NCI-H446 (cell line): ENCODE measurements around the gene GDAP1L1.
A peak's percentile ranks its signal among the peaks of the same experiment; 100 is the strongest.

ENCODE experiments used
- DNase-seq, 2 experiments: peaks; one replicate each; lab custom pipeline; 2025; lab: John Stamatoyannopoulos, UW

Gene GDAP1L1

DNA sequence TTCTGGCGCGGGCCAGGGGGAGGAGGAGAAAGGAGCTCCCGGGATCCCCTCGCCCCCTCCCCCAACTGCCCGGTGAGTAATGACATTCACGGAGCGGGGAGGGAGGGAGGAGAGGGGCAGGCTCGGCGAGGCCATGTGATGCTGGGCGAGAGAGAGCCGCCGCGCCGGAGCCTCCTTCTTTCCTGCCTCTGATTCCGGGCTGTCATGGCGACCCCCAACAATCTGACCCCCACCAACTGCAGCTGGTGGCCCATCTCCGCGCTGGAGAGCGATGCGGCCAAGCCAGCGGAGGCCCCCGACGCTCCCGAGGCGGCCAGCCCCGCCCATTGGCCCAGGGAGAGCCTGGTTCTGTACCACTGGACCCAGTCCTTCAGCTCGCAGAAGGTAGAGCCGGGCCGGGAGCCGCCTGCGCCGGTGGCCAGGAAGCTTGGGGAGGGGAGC is at the start of gene GDAP1L1:
TSS of gene GDAP1L1 (plus strand) at position 178 of the 441 bp plus-strand sequence. CDS start at position 205, 27 bp downstream.
- DNase-seq: peak; percentile 54 to 68

DNA sequence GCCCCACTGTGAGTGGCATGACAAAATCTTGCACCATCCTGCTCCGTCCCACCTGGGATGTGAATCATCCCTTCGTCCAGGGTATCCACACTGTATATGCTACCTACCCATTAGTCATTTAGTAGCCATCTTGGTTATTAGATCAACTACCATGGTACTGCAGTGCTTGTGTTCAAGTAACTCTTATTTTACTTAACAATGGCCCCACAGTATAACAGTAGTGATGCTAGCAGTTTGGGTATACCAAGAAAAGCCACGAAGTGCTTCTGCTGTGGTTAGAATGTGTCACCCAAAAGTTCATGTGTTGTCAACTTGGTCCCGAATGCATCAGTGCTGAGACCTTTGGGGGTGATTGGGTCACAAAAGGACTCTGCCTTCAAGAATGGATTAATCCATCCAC is 48.2 kb upstream of the GDAP1L1 start:
- DNase-seq: no peak

DNA sequence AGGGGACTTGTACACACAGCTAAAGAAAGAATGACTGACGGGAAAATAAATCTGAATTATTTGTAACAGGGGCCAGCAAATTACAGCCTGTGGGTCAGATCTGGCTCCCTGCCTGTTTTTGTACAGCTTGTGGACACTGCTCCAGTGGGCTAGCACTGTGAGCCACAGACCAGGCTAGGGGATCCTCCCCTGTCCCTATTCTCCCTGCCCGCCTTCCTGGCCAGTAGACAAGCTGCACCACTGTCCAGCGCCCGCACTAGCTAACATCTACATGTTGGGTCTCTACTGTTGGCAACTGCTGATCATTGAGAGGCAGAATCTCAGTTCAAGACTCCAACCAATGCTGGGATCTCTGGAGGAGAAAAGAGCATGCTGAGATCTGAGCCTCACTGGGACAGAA is 47.2 kb upstream of the GDAP1L1 start:
- DNase-seq: no peak

DNA sequence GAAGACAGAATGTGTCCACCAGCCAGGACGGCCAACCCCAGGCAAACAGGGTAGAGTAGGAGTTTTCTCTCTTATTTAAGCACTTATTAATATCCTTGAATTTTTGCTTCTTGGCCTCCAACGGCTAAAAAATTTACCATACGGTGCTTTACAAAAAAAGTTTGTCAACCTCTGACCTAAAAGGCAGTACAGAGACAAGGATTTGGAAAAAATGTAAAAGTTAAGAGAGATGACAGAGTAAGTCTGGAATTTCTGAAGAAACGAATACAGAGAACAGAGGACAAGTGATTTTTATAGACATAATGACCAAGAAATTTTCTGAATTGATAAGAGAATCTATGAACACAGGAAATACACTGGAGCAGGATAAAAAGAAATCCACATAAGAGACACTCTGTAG is 46.7 kb upstream of the GDAP1L1 start:
- DNase-seq: no peak

DNA sequence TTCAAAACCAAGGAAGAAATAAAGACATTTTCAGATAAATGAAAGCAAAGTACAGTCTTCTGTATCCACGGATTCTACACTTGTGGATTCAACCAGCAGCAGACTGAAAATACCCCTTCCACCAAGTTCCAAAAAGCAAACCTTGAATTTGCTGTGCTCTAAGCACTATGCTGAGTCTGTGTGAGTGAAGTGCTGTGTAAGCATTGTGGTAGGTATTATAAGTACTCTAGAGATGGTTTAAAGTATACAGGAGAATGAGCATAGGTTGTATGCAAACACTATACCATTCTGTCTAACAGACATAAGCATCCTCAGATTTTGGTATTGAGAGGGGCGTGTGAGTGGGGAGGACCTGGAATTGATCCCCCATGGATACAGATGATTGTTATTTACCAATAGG is 46.1 kb upstream of the GDAP1L1 start:
- DNase-seq: no peak

DNA sequence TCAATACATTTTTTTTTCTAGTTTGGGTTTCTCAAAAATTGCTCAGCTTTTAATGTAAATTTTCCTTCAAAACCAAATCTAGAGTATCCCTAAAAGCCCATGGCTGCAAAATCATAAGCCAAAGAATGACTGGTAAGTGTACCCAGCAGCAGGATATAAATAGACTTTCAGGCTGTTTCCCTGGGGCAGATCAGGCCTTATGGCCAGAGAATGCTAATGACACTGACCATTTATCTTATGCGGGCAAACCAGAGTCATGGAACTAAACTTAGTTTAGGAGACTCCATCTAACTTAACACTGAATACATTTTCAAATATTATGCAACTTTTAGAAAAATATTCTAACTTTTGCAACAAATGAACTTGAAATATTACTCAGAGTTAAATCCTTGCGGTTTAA is 43.9 kb upstream of the GDAP1L1 start:
- DNase-seq: no peak

DNA sequence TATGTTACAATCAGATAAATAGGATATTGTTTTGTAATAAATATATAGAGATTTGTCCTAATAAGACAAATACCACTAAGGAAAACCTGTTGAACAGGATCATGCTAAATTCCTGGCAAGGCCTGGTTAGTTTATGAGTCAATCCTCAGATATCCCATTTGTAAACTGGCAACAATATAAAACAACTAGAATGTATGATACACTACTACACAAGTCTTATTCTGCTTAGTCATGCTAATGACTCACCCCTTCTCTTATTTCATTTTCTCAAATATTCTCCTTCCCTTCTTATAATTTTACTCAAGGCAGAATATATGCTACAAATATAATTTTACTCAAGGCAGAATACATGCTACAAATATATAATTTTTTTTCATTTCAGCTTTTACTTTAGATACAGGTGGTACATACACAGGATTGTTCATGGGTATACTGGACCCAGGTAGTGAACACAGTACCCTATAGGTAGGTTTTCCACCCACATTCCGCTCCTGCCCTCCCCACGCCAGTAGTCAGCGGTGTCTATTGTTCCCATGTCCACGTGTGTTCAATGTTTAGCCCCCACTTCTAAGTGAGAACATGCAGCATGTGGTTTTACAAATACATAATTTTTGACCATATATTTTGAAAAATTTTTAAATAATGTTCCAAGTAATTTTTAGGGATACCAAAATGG is 42.8 kb upstream of the GDAP1L1 start:
- no peak for DNase-seq

DNA sequence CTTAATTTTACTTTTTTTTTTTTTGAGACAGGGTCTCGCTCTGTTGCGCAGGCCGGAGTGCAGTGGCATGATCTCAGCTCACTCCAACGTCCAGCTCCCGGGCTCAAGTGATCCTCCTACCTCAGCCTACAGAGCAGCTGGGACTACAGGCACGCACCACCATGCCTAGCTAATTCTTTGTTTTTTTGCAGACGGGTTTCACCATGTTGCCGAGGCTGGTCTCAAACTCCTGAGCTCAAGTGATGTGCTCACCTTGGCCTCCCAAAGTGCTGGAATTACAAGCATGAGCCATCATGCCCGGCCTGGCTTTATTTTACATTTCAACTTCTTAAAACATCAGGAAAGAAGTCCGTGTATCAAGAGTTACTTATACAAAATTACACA is 42.3 kb upstream of the GDAP1L1 start:
- DNase-seq: no peak

DNA sequence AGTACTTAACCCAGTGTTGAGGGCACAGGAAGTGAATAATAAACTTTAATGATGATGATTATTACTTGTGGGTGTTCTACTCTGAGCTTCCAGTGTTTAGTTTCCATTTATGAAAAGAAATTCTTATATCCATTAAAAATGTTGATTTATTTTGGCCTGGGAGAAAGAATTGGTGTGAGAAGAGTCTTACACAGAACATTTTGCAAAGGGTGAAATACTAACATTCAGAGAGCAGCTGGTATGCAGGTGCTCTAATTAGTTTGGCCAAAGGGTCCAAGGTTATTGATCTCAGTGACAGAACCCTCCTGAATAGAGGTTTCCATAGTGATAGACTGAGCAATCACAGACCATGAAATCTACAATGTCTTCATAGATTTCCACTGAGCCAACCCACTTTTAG is 41.0 kb upstream of the GDAP1L1 start:
- DNase-seq: no peak

DNA sequence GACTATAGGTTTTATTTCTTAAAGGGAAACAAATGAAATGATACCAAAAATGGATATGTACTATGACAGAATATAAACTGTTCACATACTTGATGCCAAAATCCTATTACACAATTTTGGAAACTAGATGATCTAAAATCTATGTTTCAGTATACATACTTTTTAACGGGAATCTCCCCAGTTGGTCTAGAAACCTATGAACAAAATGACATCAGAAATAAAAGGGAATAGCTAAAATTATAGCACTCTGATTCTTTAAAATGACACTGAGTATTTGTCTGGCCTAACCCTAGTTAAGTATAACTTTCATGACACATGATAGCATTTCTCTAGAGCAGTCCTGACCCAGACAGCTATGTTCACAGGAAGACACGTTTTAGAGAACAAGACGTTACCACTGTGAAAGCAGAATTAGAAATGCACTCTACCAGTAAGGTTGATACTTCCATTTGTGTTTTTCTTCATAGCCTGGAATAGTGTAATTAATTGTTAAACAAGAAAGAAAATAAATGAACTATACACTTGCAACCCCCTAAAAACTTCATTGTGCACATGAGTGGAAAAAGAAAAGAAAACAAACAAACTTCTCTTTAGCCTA is 39.9 kb upstream of the GDAP1L1 start:
- DNase-seq: no peak

DNA sequence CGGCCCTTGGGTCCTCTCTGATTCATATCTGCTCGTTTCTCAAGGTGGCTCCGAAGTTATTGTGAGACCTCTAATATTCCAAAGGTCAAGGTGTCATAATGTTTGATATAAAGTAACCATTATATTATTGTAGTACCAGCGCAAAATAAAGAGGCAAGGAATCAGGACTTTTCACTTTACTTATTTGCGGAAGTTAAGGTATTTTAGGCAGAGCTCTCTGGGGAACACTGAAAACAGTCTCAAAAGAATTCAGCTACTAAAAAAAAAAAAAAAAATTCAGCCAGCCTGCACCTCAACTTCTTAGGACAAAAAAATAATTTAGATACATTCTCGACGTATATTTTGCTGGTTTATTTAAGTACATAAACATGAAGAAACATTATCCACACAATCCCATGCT is 38.9 kb upstream of the GDAP1L1 start:
- no peak for DNase-seq

DNA sequence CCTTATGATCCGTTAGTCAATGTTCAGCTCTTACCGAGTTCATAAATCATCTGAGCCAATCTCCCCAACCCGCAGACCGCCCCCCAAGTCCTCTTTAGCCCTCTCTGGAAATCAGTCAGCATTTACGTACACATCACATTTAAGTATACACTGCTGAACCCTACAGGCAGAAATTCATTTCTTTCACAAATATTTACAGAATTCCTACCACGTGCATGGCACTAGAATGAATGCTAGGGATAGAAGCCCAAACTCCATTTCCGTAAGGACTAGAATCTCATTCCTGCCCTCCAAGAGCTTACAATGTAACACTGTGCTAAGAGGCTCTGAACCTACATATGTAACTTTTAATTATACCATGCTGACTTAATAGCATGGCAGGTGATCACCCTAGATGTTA is 38.3 kb upstream of the GDAP1L1 start:
- DNase-seq: no peak

DNA sequence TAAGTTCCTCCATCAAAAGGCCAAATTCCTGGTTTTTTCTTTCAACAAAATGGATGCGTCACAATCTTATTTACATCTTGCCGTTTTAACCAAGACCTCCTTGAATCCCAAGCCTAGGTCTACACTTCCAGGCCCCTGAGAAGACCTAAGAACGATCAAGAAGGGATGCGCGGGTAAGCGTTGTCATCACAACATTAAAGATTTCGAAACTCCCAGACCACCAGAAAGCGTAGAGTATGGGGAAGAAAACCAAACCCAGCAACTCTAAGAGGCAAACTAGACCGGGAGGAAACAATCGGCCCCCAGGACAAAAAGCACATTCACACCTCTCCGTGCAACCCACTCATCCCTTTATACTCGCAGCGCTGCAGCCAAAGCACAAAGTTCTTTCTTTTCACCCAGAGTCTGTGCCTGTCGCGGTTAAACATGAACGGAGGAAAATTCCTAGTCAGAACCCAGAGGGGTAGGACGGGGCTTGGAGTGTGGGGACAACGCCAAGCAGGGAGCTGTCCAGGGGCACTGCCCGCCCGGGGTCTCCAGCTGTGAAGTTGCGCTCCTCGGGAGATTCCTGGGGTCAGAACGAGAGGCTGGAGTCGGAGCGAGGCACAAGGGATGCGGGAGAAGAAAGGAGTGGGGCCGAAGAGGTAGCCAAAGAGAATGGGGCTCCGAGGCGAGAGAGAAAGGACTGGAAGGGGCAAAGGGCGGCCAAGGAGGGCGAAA is 37.3 kb upstream of the GDAP1L1 start:
- no peak for DNase-seq

DNA sequence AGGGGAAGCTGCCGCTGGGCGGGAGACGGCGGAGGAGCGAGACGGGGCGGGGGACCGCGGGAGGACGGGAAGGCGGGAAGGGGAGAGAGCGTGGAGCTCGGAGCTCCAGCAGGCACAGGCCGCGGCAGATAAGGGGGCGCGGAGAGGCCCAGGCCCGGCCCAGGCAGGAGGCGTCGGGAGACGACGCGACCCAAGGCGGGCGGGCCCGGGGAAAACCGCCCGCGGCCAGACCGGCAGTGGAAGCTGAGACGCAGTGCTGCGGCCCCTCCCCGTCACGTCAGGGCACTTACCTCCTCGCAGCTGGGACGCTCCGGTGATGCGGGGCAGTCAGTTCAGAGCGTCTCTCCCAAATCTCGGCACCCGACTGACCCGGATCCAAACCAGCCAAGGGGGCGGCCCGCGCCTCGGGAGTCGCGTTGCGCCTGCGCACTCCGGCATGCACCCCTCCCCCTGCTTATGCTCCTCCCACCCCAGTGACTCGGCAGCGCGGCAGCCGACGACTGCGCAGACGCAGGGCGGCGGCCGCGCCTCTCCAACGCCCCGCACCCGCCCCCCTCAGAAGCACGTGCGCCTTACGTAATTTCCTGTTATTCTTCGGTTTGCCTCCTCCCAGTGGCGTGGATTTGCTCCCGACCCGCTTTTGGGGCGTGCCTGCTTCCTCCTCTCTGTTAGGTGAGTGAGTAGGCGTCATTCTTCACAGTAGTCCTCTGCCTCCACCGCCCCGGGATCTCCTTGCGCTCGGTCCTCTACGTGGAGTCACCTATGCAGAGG is 36.5 kb upstream of the GDAP1L1 start, which contains the start of gene OSER1:
TSS of gene OSER1 (minus strand) at position 366 of the 771 bp plus-strand sequence. CDS start 3,814 bp downstream, outside the sequence.
- DNase-seq: peak; percentile 95 to 98

DNA sequence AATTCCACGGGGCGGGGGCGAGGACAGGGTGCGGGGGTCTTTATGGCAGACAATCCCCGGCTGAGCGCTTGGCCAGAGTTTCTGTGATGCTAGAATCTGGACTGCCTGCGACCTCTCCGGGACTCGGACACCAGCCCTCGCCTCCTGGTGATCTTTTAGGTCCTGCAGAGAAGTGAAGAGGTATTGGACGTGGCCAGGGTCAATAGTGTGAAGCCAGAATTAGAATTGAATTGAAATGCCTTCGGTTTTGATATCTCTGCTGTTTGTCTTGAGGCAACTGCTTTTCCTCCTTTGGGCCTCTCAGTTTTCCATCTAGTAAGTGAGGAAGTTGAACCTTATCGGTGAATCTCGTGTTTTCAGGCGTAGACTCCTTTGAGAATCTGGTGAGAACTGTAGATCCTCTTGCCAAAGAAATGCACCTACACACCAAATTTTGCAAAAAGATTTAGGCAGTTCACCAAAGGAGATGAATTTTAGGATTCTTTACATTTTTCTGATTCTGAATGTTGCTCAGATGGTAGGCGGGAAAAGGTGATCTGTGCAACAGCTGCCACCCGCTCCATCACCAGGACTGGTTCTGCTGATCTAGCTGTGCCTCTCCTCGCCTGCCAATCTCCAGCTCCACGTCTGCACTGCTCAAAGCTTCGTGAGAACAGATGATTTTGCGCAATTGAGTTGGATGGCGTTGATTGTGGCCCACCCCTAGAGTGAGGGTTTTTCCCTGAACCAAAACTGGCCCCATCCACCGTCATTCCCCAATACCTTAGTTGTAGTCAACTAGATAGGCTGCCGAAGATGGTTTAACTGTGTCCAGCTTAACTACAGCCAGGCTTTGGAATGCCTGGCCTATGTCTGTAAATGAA is 35.7 kb upstream of the GDAP1L1 start:
- DNase-seq: no peak

DNA sequence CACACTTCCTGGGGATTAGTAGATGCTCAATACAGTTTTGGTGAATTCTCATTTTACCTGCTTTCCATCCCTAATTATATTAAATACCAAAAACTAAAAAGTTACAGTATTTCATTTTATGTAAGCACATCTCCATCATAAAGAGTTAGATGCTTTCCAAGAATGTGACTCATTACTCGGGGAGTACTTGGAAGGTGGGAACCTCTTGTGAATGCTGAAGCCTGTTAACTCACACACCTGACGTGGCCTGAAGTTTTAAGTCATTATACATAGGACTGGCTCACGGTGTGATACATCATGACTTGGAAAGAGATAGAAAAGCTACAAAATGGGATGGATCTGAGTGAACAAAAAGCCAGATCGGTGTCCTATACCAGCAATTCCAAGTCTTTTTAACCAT is 34.3 kb upstream of the GDAP1L1 start:
- DNase-seq: no peak

DNA sequence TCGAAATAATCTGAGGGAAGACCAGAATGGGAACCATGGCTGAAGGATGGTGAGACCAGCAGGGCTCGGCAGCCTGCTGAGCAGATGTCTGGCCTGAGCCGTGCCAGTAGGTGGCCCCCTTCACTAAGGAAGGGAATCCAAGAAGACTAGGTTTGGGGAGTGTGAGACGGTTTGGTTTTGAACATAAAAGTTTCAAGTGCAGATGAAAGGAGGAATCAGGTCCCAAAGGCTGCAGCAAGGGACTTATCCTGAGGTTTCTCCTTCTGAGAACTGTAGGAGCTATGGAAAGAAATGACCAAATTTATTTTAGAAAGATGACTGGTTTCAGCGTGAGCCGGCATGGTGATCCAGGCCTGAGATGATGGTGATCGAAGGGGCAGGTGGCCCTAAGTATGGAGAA is 32.0 kb upstream of the GDAP1L1 start:
- peak; percentile 53 to 74 for DNase-seq

DNA sequence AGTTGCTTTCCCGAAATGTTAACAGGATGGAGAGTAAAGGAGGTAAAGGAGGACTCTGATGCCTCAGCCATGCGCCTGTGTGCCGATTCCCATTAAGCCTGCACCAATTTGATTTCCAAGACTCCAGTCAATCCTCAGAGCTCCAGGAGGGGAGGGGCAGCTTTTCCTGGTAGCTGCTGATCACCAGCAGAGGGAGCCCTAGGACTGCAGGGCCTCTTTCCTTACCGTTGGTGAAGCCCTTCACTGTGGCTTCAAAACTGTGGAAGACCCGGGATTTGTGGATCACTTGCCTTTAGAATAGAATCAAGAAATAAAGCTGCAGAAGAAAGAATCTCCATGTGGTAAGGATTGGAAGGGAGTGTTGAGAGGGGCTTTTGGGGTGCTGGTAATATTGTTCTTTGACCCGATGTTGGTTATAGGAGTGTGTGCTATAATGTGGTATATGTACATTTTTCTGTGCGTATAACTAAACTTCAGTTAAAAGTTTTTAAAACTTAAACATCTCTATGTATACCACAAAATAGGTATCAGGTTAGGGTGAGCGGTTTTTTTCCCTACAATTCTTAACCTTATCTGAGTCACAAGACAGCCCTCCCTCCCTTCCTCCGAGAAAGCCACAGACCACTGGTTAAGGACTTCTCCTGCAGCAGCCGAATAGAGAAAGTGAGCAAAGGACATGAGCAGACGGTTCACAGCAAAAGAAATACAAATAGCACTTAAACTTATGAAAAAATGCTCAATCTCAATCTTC is 29.6 kb upstream of the GDAP1L1 start:
- DNase-seq: peak; percentile 41 to 74

DNA sequence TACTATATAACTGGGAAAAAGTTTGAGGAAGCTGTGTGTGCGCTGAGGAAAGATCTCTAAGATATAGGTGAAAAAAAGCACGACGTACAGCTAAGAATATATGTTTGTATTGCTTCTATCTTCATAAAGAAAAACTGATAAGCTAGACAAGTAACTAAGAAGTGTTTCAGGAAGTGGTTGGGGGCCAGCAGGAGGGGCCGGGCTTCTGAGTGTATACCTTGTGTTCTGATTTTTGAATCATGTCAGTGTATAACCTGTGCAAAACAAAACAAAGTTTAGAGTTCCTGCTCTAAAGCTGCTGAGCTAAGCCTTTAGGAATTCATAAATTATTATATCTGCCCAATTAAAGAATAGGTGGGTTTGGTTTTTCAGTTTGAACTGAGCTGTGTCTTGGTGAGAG is 28.7 kb upstream of the GDAP1L1 start:
- DNase-seq: no peak

DNA sequence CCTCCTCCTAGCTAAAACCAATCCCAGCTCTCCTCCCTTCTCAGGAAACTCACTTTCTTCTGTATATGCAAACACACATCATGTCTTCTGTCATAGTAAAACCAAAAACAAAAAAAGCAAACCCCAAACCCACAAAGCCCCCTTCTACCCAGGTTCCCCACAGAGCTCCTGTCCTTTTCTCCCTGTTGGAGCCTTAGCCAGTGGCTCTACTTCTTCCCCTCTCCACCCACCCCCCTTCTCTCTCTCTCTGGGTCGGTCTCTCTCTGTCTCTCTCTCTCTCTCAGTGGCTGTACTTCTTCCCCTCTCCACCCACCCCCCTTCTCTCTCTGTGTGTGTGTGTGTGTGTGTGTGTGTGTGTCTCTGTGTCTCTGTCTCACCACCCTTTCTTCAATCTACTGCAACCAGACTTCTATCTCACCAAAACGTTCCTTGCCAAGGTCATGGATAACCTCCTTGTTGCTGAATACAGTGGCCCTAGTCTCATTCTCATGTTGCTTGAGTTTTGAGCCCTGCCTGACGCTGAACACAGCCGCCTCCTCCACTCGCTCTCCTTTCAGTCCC is 27.9 kb upstream of the GDAP1L1 start:
- no peak for DNase-seq
